Measurements from ENCODE around the gene CHAC1.

The CHAC1 gene

DNA sequence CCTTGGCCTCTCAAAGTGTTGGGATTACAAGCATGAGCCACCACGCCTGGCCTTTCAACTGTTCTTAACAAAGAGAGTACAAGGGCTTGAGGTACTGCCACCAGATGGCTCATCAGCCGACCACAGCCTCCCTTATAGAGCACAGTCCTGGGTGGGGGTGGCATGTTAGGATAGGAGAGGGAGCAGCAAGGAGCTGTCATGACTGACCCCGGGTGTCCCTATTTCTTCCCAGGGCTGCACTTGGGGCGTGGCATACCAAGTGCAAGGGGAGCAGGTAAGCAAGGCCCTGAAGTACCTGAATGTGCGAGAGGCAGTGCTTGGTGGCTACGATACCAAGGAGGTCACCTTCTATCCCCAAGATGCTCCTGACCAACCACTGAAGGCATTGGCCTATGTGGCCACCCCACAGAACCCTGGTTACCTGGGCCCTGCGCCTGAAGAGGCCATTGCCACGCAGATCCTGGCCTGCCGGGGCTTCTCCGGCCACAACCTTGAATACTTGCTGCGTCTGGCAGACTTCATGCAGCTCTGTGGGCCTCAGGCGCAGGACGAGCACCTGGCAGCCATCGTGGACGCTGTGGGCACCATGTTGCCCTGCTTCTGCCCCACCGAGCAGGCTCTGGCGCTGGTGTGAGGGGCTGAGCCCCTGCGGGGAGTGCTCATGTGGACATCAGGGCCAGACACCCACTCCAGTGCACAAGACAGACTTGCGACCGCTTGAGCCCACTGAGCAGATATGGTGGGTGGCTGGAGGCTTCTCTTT is 2.1 kb downstream of the CHAC1 start:
- CTCF ChIA-PET: interaction anchor here (0.6 to 5.8 kb wide), 6 partner anchors 9 to 50 kb away, joined by 3 to 75 read pairs (median 3); no protein-coding TSS in a partner anchor
- POLR2A ChIA-PET: interaction anchor here (0.6 kb wide), 1 partner anchor 9 kb away, joined by 3 read pairs; no protein-coding TSS in a partner anchor
- DNase-seq (ENCODE audit: extremely low spot score): no peak
- TF ChIP-seq, protein P1, sequence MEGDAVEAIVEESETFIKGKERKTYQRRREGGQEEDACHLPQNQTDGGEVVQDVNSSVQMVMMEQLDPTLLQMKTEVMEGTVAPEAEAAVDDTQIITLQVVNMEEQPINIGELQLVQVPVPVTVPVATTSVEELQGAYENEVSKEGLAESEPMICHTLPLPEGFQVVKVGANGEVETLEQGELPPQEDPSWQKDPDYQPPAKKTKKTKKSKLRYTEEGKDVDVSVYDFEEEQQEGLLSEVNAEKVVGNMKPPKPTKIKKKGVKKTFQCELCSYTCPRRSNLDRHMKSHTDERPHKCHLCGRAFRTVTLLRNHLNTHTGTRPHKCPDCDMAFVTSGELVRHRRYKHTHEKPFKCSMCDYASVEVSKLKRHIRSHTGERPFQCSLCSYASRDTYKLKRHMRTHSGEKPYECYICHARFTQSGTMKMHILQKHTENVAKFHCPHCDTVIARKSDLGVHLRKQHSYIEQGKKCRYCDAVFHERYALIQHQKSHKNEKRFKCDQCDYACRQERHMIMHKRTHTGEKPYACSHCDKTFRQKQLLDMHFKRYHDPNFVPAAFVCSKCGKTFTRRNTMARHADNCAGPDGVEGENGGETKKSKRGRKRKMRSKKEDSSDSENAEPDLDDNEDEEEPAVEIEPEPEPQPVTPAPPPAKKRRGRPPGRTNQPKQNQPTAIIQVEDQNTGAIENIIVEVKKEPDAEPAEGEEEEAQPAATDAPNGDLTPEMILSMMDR (IDR thresholded peaks at IDR 0.05; ENCODE audit: control extremely low read depth, extremely low read depth, low read depth, missing control alignments): no peak

DNA sequence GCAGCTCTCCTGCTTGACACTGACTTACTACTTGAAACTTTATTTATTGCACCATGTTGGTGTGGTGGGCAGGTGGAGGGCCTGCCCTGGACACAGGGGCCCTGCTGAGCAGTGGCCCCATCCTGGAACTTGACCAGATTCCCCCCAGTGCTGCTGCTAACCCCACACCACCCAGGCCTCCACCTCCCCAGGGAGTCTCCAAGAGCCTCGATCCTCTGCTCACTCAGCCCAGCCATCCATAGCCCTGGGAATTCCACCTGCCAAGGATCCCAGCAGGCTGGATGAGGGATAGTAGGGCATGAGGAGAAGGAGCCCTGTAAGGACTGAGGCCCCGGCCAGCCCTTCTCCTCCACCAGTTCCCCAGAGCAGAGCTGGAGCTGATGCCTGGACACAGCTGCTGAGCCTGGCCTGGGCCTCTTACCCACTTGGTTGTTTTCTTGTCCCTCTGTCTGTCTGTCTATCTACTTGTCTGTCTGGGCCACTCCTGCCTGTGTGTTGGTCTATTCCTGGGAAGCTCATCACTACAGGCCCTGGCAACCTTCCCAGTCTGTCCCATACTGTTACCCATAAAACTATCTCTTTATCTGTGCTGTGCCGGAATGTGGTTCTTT is 2.8 kb downstream of the CHAC1 start:
- CTCF ChIA-PET: interaction anchor here (1.4 to 1.5 kb wide), 3 partner anchors 14 to 98 kb away, joined by 4 to 10 read pairs (median 4); no protein-coding TSS in a partner anchor
- POLR2A ChIA-PET: no interaction called here

DNA sequence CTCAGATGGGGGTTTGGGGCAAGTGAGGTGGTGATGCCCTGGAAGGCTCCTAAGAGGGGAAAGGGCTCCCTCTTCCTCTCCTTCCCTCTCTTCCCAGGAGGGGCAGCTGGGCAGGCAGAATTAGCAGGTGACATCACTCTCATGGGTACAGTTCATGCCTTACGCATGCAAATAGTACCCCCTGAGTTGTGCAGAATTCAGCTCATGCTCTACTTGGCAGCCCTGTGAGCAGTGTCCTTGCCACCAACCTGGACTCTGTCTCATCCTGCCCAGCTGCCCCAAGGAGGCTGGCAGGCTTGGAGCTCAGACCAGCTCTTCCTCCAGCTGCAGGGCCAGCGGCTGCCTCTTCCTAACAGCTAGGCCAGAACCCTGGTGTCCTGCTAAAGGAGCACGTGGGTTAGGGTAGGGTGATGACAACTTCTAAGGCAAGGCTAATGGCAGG is 3.3 kb downstream of the CHAC1 start:
- CTCF ChIA-PET: interaction anchor here (1.4 to 1.5 kb wide), 3 partner anchors 15 to 98 kb away, joined by 4 to 10 read pairs (median 4); no protein-coding TSS in a partner anchor
- POLR2A ChIA-PET: no interaction called here
- DNase-seq (ENCODE audit: extremely low spot score): no peak
- TF ChIP-seq, protein P1 (IDR thresholded peaks at IDR 0.05; ENCODE audit: control extremely low read depth, extremely low read depth, low read depth, missing control alignments): no peak

More for the DNA sequence above, 2.8 kb downstream of the CHAC1 start:
- DNase-seq (ENCODE audit: extremely low spot score): no peak
- TF ChIP-seq, protein P1 (IDR thresholded peaks at IDR 0.05; ENCODE audit: control extremely low read depth, extremely low read depth, low read depth, missing control alignments): no peak

DNA sequence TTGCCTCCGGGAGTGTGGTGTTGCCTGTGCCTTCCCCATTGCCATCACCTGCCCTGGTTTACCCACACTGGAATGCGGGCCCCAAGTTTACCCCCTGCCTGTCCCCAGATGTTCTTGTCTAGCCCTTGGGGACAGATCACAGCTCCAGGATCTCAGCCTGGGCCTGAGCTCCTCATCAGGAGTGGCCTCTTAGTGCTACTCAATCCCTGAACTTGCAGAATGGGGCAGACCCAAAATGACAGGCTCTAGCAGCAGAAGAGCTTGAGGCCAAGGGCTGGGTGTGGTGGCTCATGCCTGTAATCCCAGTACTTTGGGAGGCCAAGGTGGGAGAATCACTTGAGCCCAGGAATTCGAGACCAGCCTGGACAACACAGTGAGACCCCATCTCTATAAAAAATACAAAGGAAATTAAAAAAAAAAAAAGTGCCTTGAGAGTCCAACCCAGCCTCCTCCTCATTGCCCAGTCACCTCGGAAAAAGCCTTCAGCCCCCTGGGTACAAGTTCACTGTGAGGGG is 3.8 kb downstream of the CHAC1 start:
- ChIA-PET CTCF (interaction anchor here (1.2 to 1.5 kb wide), 4 partner anchors 15 to 99 kb away, joined by 4 to 10 read pairs (median 4); no protein-coding TSS in a partner anchor), POLR2A (no interaction called here)
- TF ChIP-seq, protein P1 (IDR thresholded peaks at IDR 0.05; ENCODE audit: control extremely low read depth, extremely low read depth, low read depth, missing control alignments): no peak

DNA sequence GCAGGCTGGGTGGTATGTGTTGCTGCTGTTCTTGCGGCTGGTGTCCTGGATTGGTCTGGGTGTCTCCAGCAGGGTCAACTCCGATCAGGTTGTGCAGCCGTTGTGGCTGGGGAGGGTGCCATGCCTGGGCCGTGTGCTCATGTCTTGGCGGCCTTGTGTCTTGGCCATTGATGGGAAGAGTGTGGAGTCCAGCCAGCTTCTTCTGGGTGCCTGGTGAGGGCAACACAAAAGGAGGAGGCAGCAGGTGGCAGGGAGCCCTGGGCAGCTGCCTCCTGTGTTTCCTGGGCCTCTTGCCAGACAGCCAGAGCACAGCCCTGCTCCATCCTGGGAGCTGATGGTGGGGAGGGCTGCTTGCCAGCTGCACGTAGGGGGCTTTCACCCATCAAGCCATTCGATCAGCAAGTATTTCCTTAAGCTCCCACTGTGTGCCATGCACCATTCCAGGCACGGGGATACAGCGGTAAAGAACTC is 4.3 kb downstream of the CHAC1 start:
- ChIA-PET POLR2A (no interaction called here), CTCF (interaction anchor here (1.2 to 1.5 kb wide), 3 partner anchors 15 to 65 kb away, joined by 4 to 5 read pairs (median 5); no protein-coding TSS in a partner anchor)
- TF ChIP-seq, protein P1 (IDR thresholded peaks at IDR 0.05; ENCODE audit: control extremely low read depth, extremely low read depth, low read depth, missing control alignments): no peak
- DNase-seq (ENCODE audit: extremely low spot score): no peak

More for the DNA sequence above, 3.8 kb downstream of the CHAC1 start:
- DNase-seq (ENCODE audit: extremely low spot score): no peak

DNA sequence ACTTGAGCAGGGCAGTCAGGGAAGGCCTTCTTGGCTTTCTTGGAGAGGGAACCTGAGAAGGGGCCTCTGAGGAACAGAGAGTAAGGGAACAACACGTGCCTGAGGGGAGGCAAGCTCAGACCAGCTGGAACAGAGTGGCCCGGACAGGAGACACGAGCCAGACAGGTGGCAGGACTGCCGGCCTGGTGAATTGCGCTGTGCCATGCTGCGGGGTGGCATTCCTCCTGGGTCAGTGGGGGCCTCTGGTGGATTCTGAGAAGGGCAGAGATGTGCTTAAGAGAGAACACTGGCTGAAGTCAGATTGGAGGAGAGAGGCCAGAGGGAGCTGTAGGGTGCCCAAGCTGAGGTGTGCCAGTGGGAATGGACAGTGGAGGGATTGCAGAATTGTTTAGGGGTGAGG is 4.9 kb downstream of the CHAC1 start:
- ChIA-PET CTCF (interaction anchor here (1.2 to 1.5 kb wide), 2 partner anchors 15 to 27 kb away, joined by 5 read pairs; no protein-coding TSS in a partner anchor), POLR2A (no interaction called here)
- TF ChIP-seq, protein P1 (IDR thresholded peaks at IDR 0.05; ENCODE audit: control extremely low read depth, extremely low read depth, low read depth, missing control alignments): no peak
- no peak for DNase-seq (ENCODE audit: extremely low spot score)
